Activated CD4-positive, alpha-beta T cell treated with anti-CD3 and anti-CD28 coated beads, Interleukin-10, Interleukin-2, amounts not matched to agents 100 ng/mL and 50 ng/mL, durations not matched to agents 16 hours and 8 hours (primary cell): Measurements from ENCODE around the gene JUN.

Experiments used
- DNase-seq: peaks from one replicate; pipeline ENCODE4 v3.0.0-alpha.2; 2020

The JUN gene

GRCh38 chr1:58782178-58783089 lies 1.4 kb downstream of the JUN start:
- DNase-seq: peak; percentile 75

- DNase-seq: peak; percentile 42
These were observed 2.2 kb downstream of the JUN start for GRCh38 chr1:58781541-58782177.

GRCh38 chr1:58780836-58781452 lies 2.9 kb downstream of the JUN start:
- DNase-seq: no peak

GRCh38 chr1:58780411-58780810 lies 3.4 kb downstream of the JUN start:
- no peak for DNase-seq

GRCh38 chr1:58779801-58780382 lies 4.0 kb downstream of the JUN start:
- no peak for DNase-seq

GRCh38 chr1:58779059-58779754 lies 4.6 kb downstream of the JUN start:
- no peak for DNase-seq

- DNase-seq: no peak
These were observed 5.4 kb downstream of the JUN start for GRCh38 chr1:58778385-58779000.

GRCh38 chr1:58774027-58774426 lies 9.8 kb downstream of the JUN start:
- no peak for DNase-seq

- no peak for DNase-seq
These were observed 10.4 kb downstream of the JUN start for GRCh38 chr1:58773406-58773840.

- no peak for DNase-seq
These were observed 14.0 kb downstream of the JUN start for GRCh38 chr1:58769809-58770320.

- DNase-seq: peak; percentile 30
These were observed 14.7 kb downstream of the JUN start for GRCh38 chr1:58768971-58769808.

GRCh38 chr1:58768191-58768731 lies 15.6 kb downstream of the JUN start:
- DNase-seq: no peak

GRCh38 chr1:58767143-58767542 lies 16.7 kb downstream of the JUN start:
- DNase-seq: no peak

- DNase-seq: no peak
These were observed 18.4 kb downstream of the JUN start for GRCh38 chr1:58765441-58765840.

GRCh38 chr1:58765006-58765405 lies 18.8 kb downstream of the JUN start:
- DNase-seq: no peak

GRCh38 chr1:58764294-58764978 lies 19.4 kb downstream of the JUN start:
- no peak for DNase-seq

- no peak for DNase-seq
These were observed 20.6 kb downstream of the JUN start for GRCh38 chr1:58763214-58763613.

- DNase-seq: no peak
These were observed 21.0 kb downstream of the JUN start for GRCh38 chr1:58762806-58763205.

GRCh38 chr1:58755468-58755872 lies 28.4 kb downstream of the JUN start:
- DNase-seq: peak; percentile 84
